Endothelial cell of umbilical vein (primary cell): Measurements from ENCODE around the gene TRIM29. TPM values are rescaled to one million over a fixed set of nuclear protein-coding genes. Genes with fewer than 3 reads are reported as not detected.

ENCODE experiments used
- BruUV-seq: library from RNA; stranded (reverse); fragments of 400-500 nt; replicated peaks from 2 replicates; lab custom pipeline; 2021; lab: Mats Ljungman, UMichigan
- CTCF ChIA-PET: fragments of 300-600, 350-600 bp; sonication (Branson Sonifier 250); formaldehyde crosslinking; loops from one replicate; lab custom pipeline; 2021; ENCODE audit warnings: antibody characterized with exemption, inconsistent platforms; lab: Charles Lee
- POLR2A ChIA-PET: fragments of 300-600, 350-600 bp; sonication (Branson Sonifier 250); formaldehyde crosslinking; loops from one replicate; lab custom pipeline; 2021; ENCODE audit warnings: antibody characterized with exemption, inconsistent platforms; lab: Charles Lee
- DNase-seq: peaks from one replicate; pipeline ENCODE4 v3.0.0-alpha.2; 2011; ENCODE audit warnings: low read depth, low spot score
- FAIRE-seq: peaks from 2 replicates; lab custom pipeline; 2011; peaks lifted over from hg19 to GRCh38; lab: Jason Lieb, UNC
- H2AFZ ChIP-seq: 2 replicates; pipeline ENCODE4 v1.6.0; 2012; ENCODE audit warnings: low read depth, low read length, control low read depth, inconsistent platforms
- H3K27ac ChIP-seq: 2 replicates; pipeline ENCODE4 v1.5.1; 2011; ENCODE audit warnings: low read depth, mild to moderate bottlenecking, control low read depth, low read length, moderate library complexity; ENCODE audit not compliant: insufficient read depth
- H3K27me3 ChIP-seq, 2 experiments: 2 replicates each; pipeline versions ENCODE4 v1.6.0 to v1.6.1; 2011; ENCODE audit warnings: low read length in 2 of 2, mixed read lengths in 1 of 2; ENCODE audit not compliant: control insufficient read depth in 2 of 2, insufficient read depth in 2 of 2
- H3K36me3 ChIP-seq, 2 experiments: 2 replicates in 1 of 2; 3 replicates in 1 of 2; pipeline ENCODE4 v1.5.1; 2011; ENCODE audit warnings: low read length in 2 of 2, mild to moderate bottlenecking in 1 of 2, moderate library complexity in 1 of 2; ENCODE audit not compliant: control insufficient read depth in 2 of 2, insufficient read depth in 2 of 2; ENCODE audit errors: extremely low read depth in 1 of 2
- H3K4me1 ChIP-seq: 3 replicates; pipeline ENCODE4 v1.5.1; 2011; ENCODE audit warnings: mild to moderate bottlenecking, low read length; ENCODE audit not compliant: control insufficient read depth, insufficient read depth; ENCODE audit errors: extremely low read depth
- H3K4me2 ChIP-seq: 2 replicates; pipeline ENCODE4 v1.6.1; 2011; ENCODE audit warnings: low read length, control low read depth, mixed read lengths; ENCODE audit not compliant: insufficient read depth
- H3K4me3 ChIP-seq, 3 experiments: fragments of 200-600 bp in 1 of 3; sonication (generic), shearing (Covaris generic) in 1 of 3; replicated peaks in 1 of 3; 2 replicates each; pipeline ENCODE4 v1.5.1; 2011 to 2016; ENCODE audit warnings: control low read depth in 3 of 3, low read length in 3 of 3, mild to moderate bottlenecking in 2 of 3, inconsistent platforms in 1 of 3, low read depth in 1 of 3, moderate library complexity in 1 of 3; ENCODE audit not compliant: insufficient read depth in 1 of 3
- H3K79me2 ChIP-seq: 2 replicates; pipeline ENCODE4 v1.6.0; 2012; ENCODE audit warnings: low read length, inconsistent platforms; ENCODE audit not compliant: control insufficient read depth, insufficient read depth
- H3K9ac ChIP-seq: replicated peaks from 2 replicates; pipeline ENCODE3; 2011; ENCODE audit warnings: low read length, control low read depth; ENCODE audit not compliant: insufficient read depth; ENCODE audit errors: extremely low read depth
- H3K9me1 ChIP-seq: replicated peaks from 3 replicates; pipeline ENCODE4 v1.6.0; 2011; ENCODE audit warnings: mild to moderate bottlenecking, low read length; ENCODE audit not compliant: control insufficient read depth, insufficient read depth; ENCODE audit errors: extremely low read depth
- H3K9me3 ChIP-seq: replicated peaks from 2 replicates; pipeline ENCODE4 v1.5.1; 2012; ENCODE audit warnings: low read length, inconsistent platforms; ENCODE audit not compliant: control insufficient read depth, insufficient read depth
- H4K20me1 ChIP-seq: replicated peaks from 2 replicates; pipeline ENCODE3; 2011; ENCODE audit warnings: mild to moderate bottlenecking, low read length; ENCODE audit not compliant: control insufficient read depth, insufficient read depth; ENCODE audit errors: extremely low read depth
- EZH2 ChIP-seq: IDR thresholded peaks from 2 replicates; pipeline ENCODE4 v1.6.1; 2012; ENCODE audit warnings: borderline replicate concordance, low read depth, mild to moderate bottlenecking, moderate library complexity, low read length, inconsistent platforms; ENCODE audit not compliant: severe bottlenecking
- FOS ChIP-seq: IDR thresholded peaks from 2 replicates; pipeline ENCODE4 v1.6.1; 2011; ENCODE audit warnings: mild to moderate bottlenecking, low read length, moderate library complexity, borderline replicate concordance; ENCODE audit not compliant: insufficient read depth
- GATA2 ChIP-seq: IDR thresholded peaks from 2 replicates; pipeline ENCODE4 v1.7.0; 2011; ENCODE audit warnings: low read depth, mild to moderate bottlenecking, moderate library complexity, mixed read lengths, low read length; ENCODE audit not compliant: insufficient read length, insufficient read depth
- JUN ChIP-seq: IDR thresholded peaks from 2 replicates; pipeline ENCODE4 v1.6.1; 2011; ENCODE audit warnings: borderline replicate concordance, low read depth; ENCODE audit not compliant: insufficient read length, insufficient read depth
- MYC ChIP-seq: IDR thresholded peaks from one replicate; pipeline ENCODE4 v1.6.1; 2011; ENCODE audit warnings: mild to moderate bottlenecking, low read depth, low read length
- POLR2A ChIP-seq: IDR thresholded peaks from 2 replicates; pipeline ENCODE4 v1.6.1; 2012; ENCODE audit warnings: low read depth, mild to moderate bottlenecking, control low read depth, low read length
- POLR2AphosphoS5 ChIP-seq: IDR thresholded peaks from 2 replicates; pipeline ENCODE4 v1.6.1; 2012; ENCODE audit warnings: low read depth, mild to moderate bottlenecking, control low read depth, low read length, moderate library complexity; ENCODE audit not compliant: insufficient read depth
- dilution Hi-C: fragments of 300-500 bp; cut with MboI; formaldehyde crosslinking; loops from one replicate; pipeline ENCODE4 v1.15.0; 2019; ENCODE audit warnings: low sequenced_read_pairs; ENCODE audit not compliant: extremely low pct_ligation_motif_present
- intact Hi-C: fragments of 100-400 bp; cut with micrococcal nuclease; formaldehyde crosslinking; loops from one replicate; pipeline ENCODE4 v1.10.0; 2022
- polyA plus RNA-seq, 4 experiments: library from polyadenylated mRNA; depleted of rRNA in 3 of 4; stranded (reverse) in 3 of 4; unstranded in 1 of 4; fragments of >200 nt; gene quantifications; 2 replicates each; pipeline versions ENCODE4 v1.2.1 to v1.2.3, GENCODE V29; 2011 to 2012; ENCODE audit warnings: missing spikeins in 1 of 4
- total RNA-seq: library from RNA; stranded (reverse); gene quantifications from 2 replicates; pipeline ENCODE4 v1.2.3, GENCODE V29; 2021
- TF ChIP-seq, protein P1 (sequence below), 2 donors: IDR thresholded peaks; 1 replicate in 1 of 2; 2 replicates in 1 of 2; pipeline ENCODE4 v1.5.1; 2011; ENCODE audit warnings: low read length in 2 of 2, mild to moderate bottlenecking in 2 of 2, moderate library complexity in 2 of 2, control low read depth in 1 of 2, inconsistent platforms in 1 of 2, low read depth in 1 of 2; ENCODE audit not compliant: insufficient read depth in 1 of 2; ENCODE audit errors: extremely low read depth in 1 of 2
- TF ChIP-seq, protein P2 (sequence below): IDR thresholded peaks from 2 replicates; pipeline ENCODE4 v1.6.1; 2011; ENCODE audit not compliant: insufficient read depth, insufficient read length

The TRIM29 gene
- total and polyA plus RNA-seq, 2 donors (not counting 3 experiments of a cell fraction or from before 2014, with no cell fraction given), result not detected

DNA sequence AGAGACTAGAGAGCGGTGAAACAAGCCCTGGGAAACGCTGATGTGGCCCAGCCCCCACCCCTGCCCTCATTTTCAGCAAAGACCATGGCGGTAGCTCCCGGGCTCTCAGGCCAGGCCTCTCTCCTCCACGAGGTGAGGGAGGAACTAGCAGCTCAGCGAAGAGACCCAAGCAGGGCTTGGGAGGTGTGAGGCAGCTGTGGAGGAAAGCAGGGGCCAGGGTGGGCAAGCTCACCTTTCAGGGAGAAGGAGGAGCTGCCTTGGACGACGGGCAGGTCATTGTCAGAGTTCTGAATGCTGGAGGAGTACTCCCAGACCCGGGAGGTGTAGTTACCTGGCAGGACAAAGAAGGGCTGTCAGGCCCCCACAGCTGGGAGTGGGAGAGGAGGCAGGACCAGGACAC is 19.9 kb downstream of the TRIM29 start:
- TF ChIP-seq, protein P1, sequence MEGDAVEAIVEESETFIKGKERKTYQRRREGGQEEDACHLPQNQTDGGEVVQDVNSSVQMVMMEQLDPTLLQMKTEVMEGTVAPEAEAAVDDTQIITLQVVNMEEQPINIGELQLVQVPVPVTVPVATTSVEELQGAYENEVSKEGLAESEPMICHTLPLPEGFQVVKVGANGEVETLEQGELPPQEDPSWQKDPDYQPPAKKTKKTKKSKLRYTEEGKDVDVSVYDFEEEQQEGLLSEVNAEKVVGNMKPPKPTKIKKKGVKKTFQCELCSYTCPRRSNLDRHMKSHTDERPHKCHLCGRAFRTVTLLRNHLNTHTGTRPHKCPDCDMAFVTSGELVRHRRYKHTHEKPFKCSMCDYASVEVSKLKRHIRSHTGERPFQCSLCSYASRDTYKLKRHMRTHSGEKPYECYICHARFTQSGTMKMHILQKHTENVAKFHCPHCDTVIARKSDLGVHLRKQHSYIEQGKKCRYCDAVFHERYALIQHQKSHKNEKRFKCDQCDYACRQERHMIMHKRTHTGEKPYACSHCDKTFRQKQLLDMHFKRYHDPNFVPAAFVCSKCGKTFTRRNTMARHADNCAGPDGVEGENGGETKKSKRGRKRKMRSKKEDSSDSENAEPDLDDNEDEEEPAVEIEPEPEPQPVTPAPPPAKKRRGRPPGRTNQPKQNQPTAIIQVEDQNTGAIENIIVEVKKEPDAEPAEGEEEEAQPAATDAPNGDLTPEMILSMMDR (IDR thresholded peaks at IDR 0.05; ENCODE audit: extremely low read depth in 1 of 2, insufficient read depth in 1 of 2, low read depth in 1 of 2, low read length in 2 of 2), result no peak
- no peak for TF ChIP-seq MYC
- TF ChIP-seq EZH2, result no peak
- no peak for TF ChIP-seq POLR2A
- TF ChIP-seq FOS, result no peak
- no peak for TF ChIP-seq POLR2AphosphoS5
- TF ChIP-seq GATA2, result no peak
- TF ChIP-seq, protein P2, sequence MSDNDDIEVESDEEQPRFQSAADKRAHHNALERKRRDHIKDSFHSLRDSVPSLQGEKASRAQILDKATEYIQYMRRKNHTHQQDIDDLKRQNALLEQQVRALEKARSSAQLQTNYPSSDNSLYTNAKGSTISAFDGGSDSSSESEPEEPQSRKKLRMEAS, result no peak
- no peak for TF ChIP-seq JUN
- H3K9me3 ChIP-seq, result no peaks in the 10 kb centered on the region
- no peaks in the 10 kb centered on the region for H4K20me1 ChIP-seq
- no TSS peak for BruUV-seq
- dilution Hi-C loops, result no loop called here
- no peak overlapping the region for H3K9ac ChIP-seq
- H3K27ac ChIP-seq, result no peak overlapping the region
- ChIA-PET POLR2A (no interaction called here), CTCF (interaction anchor here (1.4 kb wide), 1 partner anchor 10 kb away, joined by 5 read pairs; no protein-coding TSS in a partner anchor)
- intact Hi-C loops, result no loop called here
- no peaks in the 10 kb centered on the region for H3K9me1 ChIP-seq
- H3K4me1 ChIP-seq, result no peaks in the 10 kb centered on the region
- no peak overlapping the region for H3K4me3 ChIP-seq
- H3K27me3 ChIP-seq, result peaks cover 0 to 2% of the 10 kb centered on the region in 2 experiments
- DNase-seq (no peak), FAIRE-seq (no peak)
- H2AFZ ChIP-seq, result no peak overlapping the region
- H3K36me3 ChIP-seq, result no peaks in the 10 kb centered on the region
- H3K4me2 ChIP-seq, result no peak overlapping the region
- H3K79me2 ChIP-seq, result no peaks in the 10 kb centered on the region
